Measurements from ENCODE around the gene NCAPD3.

DNA sequence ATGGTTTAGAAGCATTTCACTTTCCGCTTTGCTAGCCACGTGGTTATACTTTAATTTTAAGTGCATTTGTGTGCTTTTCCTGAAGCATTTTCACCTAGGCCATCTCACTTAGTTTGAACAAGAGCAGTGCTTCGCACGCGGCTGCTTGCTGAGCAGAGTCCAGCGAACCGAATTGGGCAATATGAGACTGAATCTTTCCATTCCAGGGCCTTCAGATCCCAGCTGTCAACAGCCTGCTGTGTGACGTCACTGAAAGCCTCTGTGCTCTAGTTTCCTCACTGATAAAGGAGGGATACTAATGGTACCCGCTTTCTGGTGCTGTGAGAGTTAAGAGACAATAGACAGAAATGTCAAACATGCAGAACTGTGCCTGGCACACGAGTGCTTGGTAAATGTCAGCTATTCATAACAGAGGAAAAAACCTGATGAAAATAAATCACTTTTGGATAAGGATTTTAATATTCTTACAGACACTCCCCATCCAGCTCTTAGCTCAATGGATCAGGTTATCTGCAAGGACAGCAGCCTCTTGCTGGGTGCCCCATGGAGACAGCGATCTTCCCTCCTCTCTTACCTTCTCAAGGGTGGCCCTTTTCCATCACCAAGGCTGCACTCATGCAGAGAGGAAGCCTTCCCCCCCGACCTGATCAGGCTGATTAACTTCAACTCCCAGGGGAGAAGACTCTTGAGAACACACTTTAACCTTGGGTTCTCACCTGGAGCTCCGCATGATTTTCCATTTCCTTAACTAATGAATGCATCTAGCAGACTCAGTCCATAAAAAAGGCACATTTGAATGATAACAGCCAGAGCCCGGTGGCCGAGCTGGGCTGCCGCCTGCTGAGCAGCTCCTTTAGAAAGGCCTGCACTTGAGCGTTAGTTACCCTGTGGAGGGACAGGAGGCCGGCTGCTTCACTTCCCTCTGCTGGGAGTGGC, 48.9 kb upstream of the NCAPD3 start:
- TF ChIP-seq BHLHE40 (IDR thresholded peaks at IDR 0.05; ENCODE audit: borderline replicate concordance), result no peak
- TF ChIP-seq, protein P1, sequence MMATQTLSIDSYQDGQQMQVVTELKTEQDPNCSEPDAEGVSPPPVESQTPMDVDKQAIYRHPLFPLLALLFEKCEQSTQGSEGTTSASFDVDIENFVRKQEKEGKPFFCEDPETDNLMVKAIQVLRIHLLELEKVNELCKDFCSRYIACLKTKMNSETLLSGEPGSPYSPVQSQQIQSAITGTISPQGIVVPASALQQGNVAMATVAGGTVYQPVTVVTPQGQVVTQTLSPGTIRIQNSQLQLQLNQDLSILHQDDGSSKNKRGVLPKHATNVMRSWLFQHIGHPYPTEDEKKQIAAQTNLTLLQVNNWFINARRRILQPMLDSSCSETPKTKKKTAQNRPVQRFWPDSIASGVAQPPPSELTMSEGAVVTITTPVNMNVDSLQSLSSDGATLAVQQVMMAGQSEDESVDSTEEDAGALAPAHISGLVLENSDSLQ (IDR thresholded peaks at IDR 0.05), result no peak
- TF ChIP-seq FOXM1 (IDR thresholded peaks at IDR 0.05; ENCODE audit: borderline replicate concordance), result no peak
- TF ChIP-seq HDGF (IDR thresholded peaks at IDR 0.05; ENCODE audit: borderline replicate concordance), result no peak
- no peak for TF ChIP-seq ZNF384 (IDR thresholded peaks at IDR 0.05)
- no peak for TF ChIP-seq ARNT (IDR thresholded peaks at IDR 0.05)

All from HEK293T (cell line).